HepG2 (cell line): ENCODE results near the gene GABRG3. TPM values are rescaled to one million over a fixed set of nuclear protein-coding genes. Genes with fewer than 3 reads are reported as not detected.

Source experiments
- ATAC-seq: fragments of 200-7000 bp; cut with Tn5 transposase; 3 replicates; pipeline ENCODE4 v1.9.1; 2020; ENCODE audit warnings: mild to moderate bottlenecking, moderate library complexity
- BruUV-seq: library from RNA; stranded (reverse); fragments of 400-500 nt; replicated peaks from 2 replicates; lab custom pipeline; 2021; lab: Mats Ljungman, UMichigan
- CTCF ChIA-PET: fragments of 300-600 bp; formaldehyde crosslinking; extraction: SDS; loops from one replicate; lab custom pipeline; 2021; ENCODE audit warnings: low total read pairs, inconsistent platforms, low intra/inter-chr PET ratio; lab: Yijun Ruan, JAX
- POLR2A ChIA-PET: fragments of 350-600 bp; sonication (Branson Sonifier 250); formaldehyde crosslinking; loops from one replicate; lab custom pipeline; 2020; ENCODE audit warnings: antibody characterized with exemption, inconsistent platforms; lab: Yijun Ruan, JAX
- DNase-seq: peaks from one replicate; pipeline ENCODE4 v3.0.0-alpha.2; 2015; ENCODE audit warnings: low spot score
- FAIRE-seq: peaks from 3 replicates; lab custom pipeline; 2011; peaks lifted over from hg19 to GRCh38; lab: Jason Lieb, UNC
- H2AFZ ChIP-seq: one replicate; pipeline ENCODE4 v1.6.1; 2011; ENCODE audit warnings: low read length, inconsistent platforms
- H3K27ac ChIP-seq: fragments of 300-600 bp; 3 replicates; pipeline ENCODE4 v1.8.0; 2011; ENCODE audit warnings: mixed run types, mild to moderate bottlenecking, mixed read lengths, low read length, inconsistent platforms; ENCODE audit not compliant: insufficient read depth; ENCODE audit errors: extremely low read length
- H3K27me3 ChIP-seq, 2 experiments: fragments of 200-600 bp in 1 of 2; 2 replicates in 1 of 2; 3 replicates in 1 of 2; pipeline versions ENCODE4 v1.6.0 to v1.8.0; 2011; ENCODE audit warnings: low read length in 2 of 2, mild to moderate bottlenecking in 2 of 2, moderate library complexity in 2 of 2, inconsistent platforms in 1 of 2; ENCODE audit not compliant: insufficient read depth in 2 of 2, control insufficient read depth in 1 of 2
- H3K36me3 ChIP-seq, 2 experiments: fragments of 200-600 bp in 1 of 2; replicated peaks in 1 of 2; 2 replicates in 1 of 2; 3 replicates in 1 of 2; pipeline versions ENCODE4 v1.5.1 to v1.8.0; 2011; ENCODE audit warnings: low read length in 2 of 2, inconsistent platforms in 1 of 2; ENCODE audit not compliant: insufficient read depth in 2 of 2, control insufficient read depth in 1 of 2
- H3K4me1 ChIP-seq: 2 replicates; pipeline ENCODE4 v1.5.1; 2012; ENCODE audit warnings: low read length, inconsistent platforms; ENCODE audit not compliant: insufficient read depth
- H3K4me2 ChIP-seq: 2 replicates; pipeline ENCODE4 v1.6.0; 2011; ENCODE audit warnings: low read depth, low read length, inconsistent platforms
- H3K4me3 ChIP-seq, 3 experiments: fragments of 200-600 bp in 1 of 3; sonication (generic), shearing (Covaris generic) in 1 of 3; replicated peaks in 1 of 3; 2 replicates each; pipeline ENCODE4 v1.5.1; 2011 to 2016; ENCODE audit warnings: low read length in 3 of 3, inconsistent platforms in 2 of 3, low read depth in 2 of 3, mild to moderate bottlenecking in 2 of 3, control low read depth in 1 of 3, mixed read lengths in 1 of 3; ENCODE audit not compliant: insufficient read depth in 1 of 3
- H3K79me2 ChIP-seq: one replicate; pipeline ENCODE4 v1.6.1; 2011; ENCODE audit warnings: low read length, inconsistent platforms; ENCODE audit not compliant: insufficient read depth
- H3K9ac ChIP-seq: 2 replicates; pipeline ENCODE4 v1.6.0; 2011; ENCODE audit warnings: mild to moderate bottlenecking, low read depth, low read length, inconsistent platforms; ENCODE audit not compliant: insufficient read depth
- H3K9me3 ChIP-seq: 2 replicates; pipeline ENCODE4 v1.5.1; 2012; ENCODE audit warnings: mild to moderate bottlenecking, low read length
- H4K20me1 ChIP-seq: 2 replicates; pipeline ENCODE4 v1.6.0; 2011; ENCODE audit warnings: inconsistent platforms, mild to moderate bottlenecking, low read length, moderate library complexity; ENCODE audit not compliant: insufficient read depth
- NAIF1 ChIP-seq: sonication (generic); formaldehyde crosslinking; IDR thresholded peaks from 2 replicates; pipeline ENCODE4 v1.5.0; 2020; ENCODE audit warnings: mild to moderate bottlenecking, missing genetic modification reagents, borderline replicate concordance
- ZNF484 ChIP-seq: sonication (generic); formaldehyde crosslinking; IDR thresholded peaks from 2 replicates; pipeline ENCODE4 v1.5.1; 2020; ENCODE audit warnings: mild to moderate bottlenecking, low read depth, missing genetic modification reagents, borderline replicate concordance
- WGBS: methylation state at CpG from one replicate; pipeline ENCODE4 v1.1.6; 2017; ENCODE audit warnings: low lambda C conversion rate; 5-methylcytosine and 5-hydroxymethylcytosine counted together
- in situ Hi-C: cut with HindIII; loops from 2 replicates; pipeline ENCODE4 v1.10.0; 2017; ENCODE audit warnings: low pct_unique_long_range_greater_than_20kb; ENCODE audit not compliant: extremely low pct_ligation_motif_present
- intact Hi-C: fragments of 100-400 bp; cut with micrococcal nuclease; formaldehyde crosslinking; loops from one replicate; pipeline ENCODE4 v1.10.0; 2022; ENCODE audit not compliant: unreplicated experiment
- polyA plus RNA-seq, 8 experiments: library from polyadenylated mRNA; depleted of rRNA in 3 of 8; stranded (reverse) in 7 of 8; unstranded in 1 of 8; fragments of >200 nt; fragmentation: Illumina TruSeq in 4 of 8; extraction: Trizol in 4 of 8; gene quantifications; 2 replicates each; pipeline versions ENCODE4 v1.2.1 to v1.2.3, GENCODE V29; 2011 to 2016; ENCODE audit warnings: low read depth in 4 of 8, missing spikeins in 1 of 8, mixed read lengths in 1 of 8; ENCODE audit not compliant: insufficient read depth in 1 of 8
- total RNA-seq, 5 experiments: library from RNA; depleted of rRNA; stranded (reverse); fragments of >200 nt; fragmentation: Illumina TruSeq; extraction: Trizol; gene quantifications; 2 replicates each; pipeline ENCODE4 v1.2.3, GENCODE V29; 2016; ENCODE audit warnings: low read depth in 1 of 5
- TF ChIP-seq, protein P1 (sequence below): sonication (generic); formaldehyde crosslinking; IDR thresholded peaks from 2 replicates; pipeline ENCODE4 v1.5.0; 2020; ENCODE audit warnings: mild to moderate bottlenecking, missing genetic modification reagents, borderline replicate concordance
- TF ChIP-seq, protein P2 (sequence below): sonication (generic); formaldehyde crosslinking; conservative IDR thresholded peaks from 2 replicates; pipeline ENCODE4 v1.5.0; 2020; ENCODE audit warnings: missing genetic modification reagents
- TF ChIP-seq, protein P3 (sequence below): sonication (generic); formaldehyde crosslinking; IDR thresholded peaks from 2 replicates; pipeline ENCODE4 v1.9.0; 2021; ENCODE audit warnings: missing genetic modification reagents, borderline replicate concordance
- TF ChIP-seq, protein P4 (sequence below): sonication (generic); formaldehyde crosslinking; conservative IDR thresholded peaks from 2 replicates; pipeline ENCODE4 v1.4.0; 2020; ENCODE audit warnings: missing genetic modification reagents

Gene GABRG3
- total and polyA plus RNA-seq, 2 of the 13 experiments (the other 11 are each of a cell fraction or from before 2014, with no cell fraction given) = not detected

DNA sequence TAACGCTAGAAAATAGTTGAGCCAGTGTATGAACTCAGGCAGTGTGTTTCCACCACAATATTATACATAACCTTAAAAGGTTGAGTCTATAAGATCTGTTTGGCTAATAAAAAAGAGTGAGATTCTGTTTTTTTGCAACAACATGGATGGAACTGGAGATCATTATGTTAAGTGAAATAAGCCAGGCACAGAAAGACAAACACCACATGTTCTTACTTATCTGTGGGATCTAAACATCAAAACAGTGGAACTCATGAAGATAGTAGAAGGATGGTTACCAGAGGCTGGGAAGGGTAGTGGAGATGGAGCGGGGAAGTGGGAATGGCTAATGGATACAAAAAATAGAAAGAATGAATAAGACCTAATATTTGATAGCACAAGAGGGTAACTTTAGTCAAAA is 150.7 kb downstream of the GABRG3 start:
- in situ Hi-C loops = no loop called here
- no peak for FAIRE-seq
- whole genome bisulfite sequencing = 0% methylated on average over 2 of the region's 2 CpGs

More for the DNA sequence above, 150.7 kb downstream of the GABRG3 start:
- no peak overlapping the region for H3K9ac ChIP-seq
- H3K9me3 ChIP-seq = peaks cover 29% of the 10 kb centered on the region; the same call in 1 of the 2 replicates
- DNase-seq (no peak), ATAC-seq (no peak)
- ChIA-PET CTCF (no interaction called here), POLR2A (no interaction called here)
- H4K20me1 ChIP-seq = no peaks in the 10 kb centered on the region
- no peaks in the 10 kb centered on the region for H3K36me3 ChIP-seq
- no peak overlapping the region for H3K4me2 ChIP-seq
- H3K27me3 ChIP-seq = no peaks in the 10 kb centered on the region
- no peak overlapping the region for H2AFZ ChIP-seq
- H3K4me1 ChIP-seq = no peaks in the 10 kb centered on the region
- H3K27ac ChIP-seq = no peak overlapping the region
- TF ChIP-seq, protein P1, sequence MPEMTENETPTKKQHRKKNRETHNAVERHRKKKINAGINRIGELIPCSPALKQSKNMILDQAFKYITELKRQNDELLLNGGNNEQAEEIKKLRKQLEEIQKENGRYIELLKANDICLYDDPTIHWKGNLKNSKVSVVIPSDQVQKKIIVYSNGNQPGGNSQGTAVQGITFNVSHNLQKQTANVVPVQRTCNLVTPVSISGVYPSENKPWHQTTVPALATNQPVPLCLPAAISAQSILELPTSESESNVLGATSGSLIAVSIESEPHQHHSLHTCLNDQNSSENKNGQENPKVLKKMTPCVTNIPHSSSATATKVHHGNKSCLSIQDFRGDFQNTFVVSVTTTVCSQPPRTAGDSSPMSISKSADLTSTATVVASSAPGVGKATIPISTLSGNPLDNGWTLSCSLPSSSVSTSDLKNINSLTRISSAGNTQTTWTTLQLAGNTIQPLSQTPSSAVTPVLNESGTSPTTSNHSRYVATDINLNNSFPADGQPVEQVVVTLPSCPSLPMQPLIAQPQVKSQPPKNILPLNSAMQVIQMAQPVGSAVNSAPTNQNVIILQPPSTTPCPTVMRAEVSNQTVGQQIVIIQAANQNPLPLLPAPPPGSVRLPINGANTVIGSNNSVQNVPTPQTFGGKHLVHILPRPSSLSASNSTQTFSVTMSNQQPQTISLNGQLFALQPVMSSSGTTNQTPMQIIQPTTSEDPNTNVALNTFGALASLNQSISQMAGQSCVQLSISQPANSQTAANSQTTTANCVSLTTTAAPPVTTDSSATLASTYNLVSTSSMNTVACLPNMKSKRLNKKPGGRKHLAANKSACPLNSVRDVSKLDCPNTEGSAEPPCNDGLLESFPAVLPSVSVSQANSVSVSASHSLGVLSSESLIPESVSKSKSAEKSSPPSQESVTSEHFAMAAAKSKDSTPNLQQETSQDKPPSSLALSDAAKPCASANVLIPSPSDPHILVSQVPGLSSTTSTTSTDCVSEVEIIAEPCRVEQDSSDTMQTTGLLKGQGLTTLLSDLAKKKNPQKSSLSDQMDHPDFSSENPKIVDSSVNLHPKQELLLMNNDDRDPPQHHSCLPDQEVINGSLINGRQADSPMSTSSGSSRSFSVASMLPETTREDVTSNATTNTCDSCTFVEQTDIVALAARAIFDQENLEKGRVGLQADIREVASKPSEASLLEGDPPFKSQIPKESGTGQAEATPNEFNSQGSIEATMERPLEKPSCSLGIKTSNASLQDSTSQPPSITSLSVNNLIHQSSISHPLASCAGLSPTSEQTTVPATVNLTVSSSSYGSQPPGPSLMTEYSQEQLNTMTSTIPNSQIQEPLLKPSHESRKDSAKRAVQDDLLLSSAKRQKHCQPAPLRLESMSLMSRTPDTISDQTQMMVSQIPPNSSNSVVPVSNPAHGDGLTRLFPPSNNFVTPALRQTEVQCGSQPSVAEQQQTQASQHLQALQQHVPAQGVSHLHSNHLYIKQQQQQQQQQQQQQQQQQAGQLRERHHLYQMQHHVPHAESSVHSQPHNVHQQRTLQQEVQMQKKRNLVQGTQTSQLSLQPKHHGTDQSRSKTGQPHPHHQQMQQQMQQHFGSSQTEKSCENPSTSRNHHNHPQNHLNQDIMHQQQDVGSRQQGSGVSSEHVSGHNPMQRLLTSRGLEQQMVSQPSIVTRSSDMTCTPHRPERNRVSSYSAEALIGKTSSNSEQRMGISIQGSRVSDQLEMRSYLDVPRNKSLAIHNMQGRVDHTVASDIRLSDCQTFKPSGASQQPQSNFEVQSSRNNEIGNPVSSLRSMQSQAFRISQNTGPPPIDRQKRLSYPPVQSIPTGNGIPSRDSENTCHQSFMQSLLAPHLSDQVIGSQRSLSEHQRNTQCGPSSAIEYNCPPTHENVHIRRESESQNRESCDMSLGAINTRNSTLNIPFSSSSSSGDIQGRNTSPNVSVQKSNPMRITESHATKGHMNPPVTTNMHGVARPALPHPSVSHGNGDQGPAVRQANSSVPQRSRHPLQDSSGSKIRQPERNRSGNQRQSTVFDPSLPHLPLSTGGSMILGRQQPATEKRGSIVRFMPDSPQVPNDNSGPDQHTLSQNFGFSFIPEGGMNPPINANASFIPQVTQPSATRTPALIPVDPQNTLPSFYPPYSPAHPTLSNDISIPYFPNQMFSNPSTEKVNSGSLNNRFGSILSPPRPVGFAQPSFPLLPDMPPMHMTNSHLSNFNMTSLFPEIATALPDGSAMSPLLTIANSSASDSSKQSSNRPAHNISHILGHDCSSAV (CRISPR knock-in tag) = no peak
- TF ChIP-seq, protein P2, sequence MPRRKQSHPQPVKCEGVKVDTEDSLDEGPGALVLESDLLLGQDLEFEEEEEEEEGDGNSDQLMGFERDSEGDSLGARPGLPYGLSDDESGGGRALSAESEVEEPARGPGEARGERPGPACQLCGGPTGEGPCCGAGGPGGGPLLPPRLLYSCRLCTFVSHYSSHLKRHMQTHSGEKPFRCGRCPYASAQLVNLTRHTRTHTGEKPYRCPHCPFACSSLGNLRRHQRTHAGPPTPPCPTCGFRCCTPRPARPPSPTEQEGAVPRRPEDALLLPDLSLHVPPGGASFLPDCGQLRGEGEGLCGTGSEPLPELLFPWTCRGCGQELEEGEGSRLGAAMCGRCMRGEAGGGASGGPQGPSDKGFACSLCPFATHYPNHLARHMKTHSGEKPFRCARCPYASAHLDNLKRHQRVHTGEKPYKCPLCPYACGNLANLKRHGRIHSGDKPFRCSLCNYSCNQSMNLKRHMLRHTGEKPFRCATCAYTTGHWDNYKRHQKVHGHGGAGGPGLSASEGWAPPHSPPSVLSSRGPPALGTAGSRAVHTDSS (CRISPR knock-in tag) = no peak
- TF ChIP-seq, protein P3, sequence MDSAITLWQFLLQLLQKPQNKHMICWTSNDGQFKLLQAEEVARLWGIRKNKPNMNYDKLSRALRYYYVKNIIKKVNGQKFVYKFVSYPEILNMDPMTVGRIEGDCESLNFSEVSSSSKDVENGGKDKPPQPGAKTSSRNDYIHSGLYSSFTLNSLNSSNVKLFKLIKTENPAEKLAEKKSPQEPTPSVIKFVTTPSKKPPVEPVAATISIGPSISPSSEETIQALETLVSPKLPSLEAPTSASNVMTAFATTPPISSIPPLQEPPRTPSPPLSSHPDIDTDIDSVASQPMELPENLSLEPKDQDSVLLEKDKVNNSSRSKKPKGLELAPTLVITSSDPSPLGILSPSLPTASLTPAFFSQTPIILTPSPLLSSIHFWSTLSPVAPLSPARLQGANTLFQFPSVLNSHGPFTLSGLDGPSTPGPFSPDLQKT (CRISPR knock-in tag) = no peak
- TF ChIP-seq ZNF484 (CRISPR knock-in tag) = no peak
- TF ChIP-seq NAIF1 (CRISPR knock-in tag) = no peak
- TF ChIP-seq, protein P4, sequence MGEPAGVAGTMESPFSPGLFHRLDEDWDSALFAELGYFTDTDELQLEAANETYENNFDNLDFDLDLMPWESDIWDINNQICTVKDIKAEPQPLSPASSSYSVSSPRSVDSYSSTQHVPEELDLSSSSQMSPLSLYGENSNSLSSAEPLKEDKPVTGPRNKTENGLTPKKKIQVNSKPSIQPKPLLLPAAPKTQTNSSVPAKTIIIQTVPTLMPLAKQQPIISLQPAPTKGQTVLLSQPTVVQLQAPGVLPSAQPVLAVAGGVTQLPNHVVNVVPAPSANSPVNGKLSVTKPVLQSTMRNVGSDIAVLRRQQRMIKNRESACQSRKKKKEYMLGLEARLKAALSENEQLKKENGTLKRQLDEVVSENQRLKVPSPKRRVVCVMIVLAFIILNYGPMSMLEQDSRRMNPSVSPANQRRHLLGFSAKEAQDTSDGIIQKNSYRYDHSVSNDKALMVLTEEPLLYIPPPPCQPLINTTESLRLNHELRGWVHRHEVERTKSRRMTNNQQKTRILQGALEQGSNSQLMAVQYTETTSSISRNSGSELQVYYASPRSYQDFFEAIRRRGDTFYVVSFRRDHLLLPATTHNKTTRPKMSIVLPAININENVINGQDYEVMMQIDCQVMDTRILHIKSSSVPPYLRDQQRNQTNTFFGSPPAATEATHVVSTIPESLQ (CRISPR knock-in tag) = no peak
- intact Hi-C loops = no loop called here
- H3K79me2 ChIP-seq = no peaks in the 10 kb centered on the region
- no TSS peak for BruUV-seq
- no peak overlapping the region for H3K4me3 ChIP-seq
